CD14-positive monocyte (primary cell): ENCODE results near the gene SQSTM1. TPM values are rescaled to one million over a fixed set of nuclear protein-coding genes. Genes with fewer than 3 reads are reported as not detected.

Source experiments
- DNase-seq, 3 donors: peaks; one replicate each; pipeline ENCODE4 v3.0.0-alpha.2; 2011 to 2022
- H2AFZ ChIP-seq: 2 replicates; pipeline ENCODE4 v1.6.0; 2012; ENCODE audit warnings: mild to moderate bottlenecking, low read depth, low read length, inconsistent platforms; ENCODE audit not compliant: insufficient read depth, poor library complexity, severe bottlenecking
- H3K27ac ChIP-seq, 2 donors: 1 replicate in 1 of 2; 2 replicates in 1 of 2; pipeline ENCODE4 v1.5.1; 2012 to 2013; ENCODE audit warnings: low read length in 2 of 2, control low read depth in 1 of 2, inconsistent platforms in 1 of 2, low read depth in 1 of 2, mild to moderate bottlenecking in 1 of 2
- H3K27me3 ChIP-seq, 2 donors: one replicate each; pipeline versions ENCODE4 v1.6.0 to v1.6.1; 2011 to 2013; ENCODE audit warnings: low read length in 2 of 2; ENCODE audit not compliant: control insufficient read depth in 2 of 2, insufficient read depth in 2 of 2
- H3K36me3 ChIP-seq, 2 donors: replicated peaks in 1 of 2; 1 replicate in 1 of 2; 2 replicates in 1 of 2; pipeline versions ENCODE4 v1.5.1 to v1.6.1; 2012 to 2013; ENCODE audit warnings: low read length in 2 of 2, control low read depth in 1 of 2, inconsistent platforms in 1 of 2, mild to moderate bottlenecking in 1 of 2; ENCODE audit not compliant: insufficient read depth in 2 of 2, control insufficient read depth in 1 of 2
- H3K4me1 ChIP-seq, 2 donors: 1 replicate in 1 of 2; 2 replicates in 1 of 2; pipeline versions ENCODE4 v1.5.1 to v1.6.1; 2012 to 2013; ENCODE audit warnings: low read length in 2 of 2, control low read depth in 1 of 2, inconsistent platforms in 1 of 2, mild to moderate bottlenecking in 1 of 2, moderate library complexity in 1 of 2; ENCODE audit not compliant: insufficient read depth in 2 of 2, control insufficient read depth in 1 of 2
- H3K4me2 ChIP-seq: replicated peaks from 2 replicates; pipeline ENCODE3; 2012; ENCODE audit warnings: low read length, moderate library complexity, mild to moderate bottlenecking; ENCODE audit not compliant: poor library complexity, severe bottlenecking; ENCODE audit errors: extremely low read depth
- H3K4me3 ChIP-seq, 3 experiments: fragments of 200-600 bp in 1 of 3; sonication (generic) in 1 of 3; replicated peaks in 1 of 3; 1 replicate in 2 of 3; 2 replicates in 1 of 3; pipeline ENCODE4 v1.5.1; 2011 to 2013; ENCODE audit warnings: low read length in 3 of 3, mild to moderate bottlenecking in 3 of 3, control low read depth in 2 of 3, low read depth in 2 of 3, inconsistent platforms in 1 of 3, moderate library complexity in 1 of 3
- H3K79me2 ChIP-seq: 2 replicates; pipeline ENCODE4 v1.6.0; 2012; ENCODE audit warnings: mild to moderate bottlenecking, control low read depth, inconsistent platforms, low read length, moderate library complexity; ENCODE audit not compliant: insufficient read depth
- H3K9ac ChIP-seq: 2 replicates; pipeline ENCODE4 v1.6.0; 2017; ENCODE audit warnings: low read length, mild to moderate bottlenecking; ENCODE audit not compliant: insufficient read depth, poor library complexity, severe bottlenecking
- H3K9me3 ChIP-seq, 2 donors: replicated peaks in 1 of 2; 1 replicate in 1 of 2; 2 replicates in 1 of 2; pipeline versions ENCODE4 v1.5.1 to v1.6.1; 2012 to 2013; ENCODE audit warnings: low read length in 2 of 2, control low read depth in 1 of 2; ENCODE audit not compliant: control insufficient read depth in 1 of 2, insufficient read depth in 1 of 2
- H4K20me1 ChIP-seq: 2 replicates; pipeline ENCODE4 v1.6.0; 2012; ENCODE audit warnings: mild to moderate bottlenecking, low read length, control low read depth, moderate library complexity; ENCODE audit not compliant: insufficient read depth
- H3K27ac Mint-ChIP-seq, 7 donors: one replicate each; pipeline ENCODE4 v1.8.0; 2020; ENCODE audit warnings: mild to moderate bottlenecking in 7 of 7, mixed read lengths in 7 of 7, moderate library complexity in 6 of 7, inconsistent platforms in 2 of 7
- H3K27me3 Mint-ChIP-seq, 3 donors: one replicate each; pipeline ENCODE4 v1.8.0; 2021 to 2022; ENCODE audit warnings: low read depth in 3 of 3, mild to moderate bottlenecking in 3 of 3, mixed read lengths in 3 of 3, moderate library complexity in 3 of 3, inconsistent platforms in 1 of 3
- H3K36me3 Mint-ChIP-seq, 2 donors: one replicate each; pipeline ENCODE4 v1.8.0; 2020; ENCODE audit warnings: mixed read lengths in 2 of 2, inconsistent platforms in 1 of 2, mild to moderate bottlenecking in 1 of 2
- H3K4me1 Mint-ChIP-seq: one replicate; pipeline ENCODE4 v1.8.0; 2020; ENCODE audit warnings: mild to moderate bottlenecking, mixed read lengths
- H3K4me3 Mint-ChIP-seq, 2 donors: one replicate each; pipeline ENCODE4 v1.8.0; 2020; ENCODE audit warnings: mild to moderate bottlenecking in 2 of 2, mixed read lengths in 2 of 2, moderate library complexity in 1 of 2
- H3K9me3 Mint-ChIP-seq, 7 donors: one replicate each; pipeline ENCODE4 v1.8.0; 2020 to 2022; ENCODE audit warnings: mixed read lengths in 7 of 7, mild to moderate bottlenecking in 6 of 7, moderate library complexity in 6 of 7, inconsistent platforms in 2 of 7
- WGBS: methylation state at CpG from one replicate; pipeline ENCODE4 v1.1.5; 2013; ENCODE audit warnings: missing lambda C conversion rate; ENCODE audit not compliant: insufficient coverage; 5-methylcytosine and 5-hydroxymethylcytosine counted together
- intact Hi-C, 2 donors: fragments of 100-400 bp; cut with micrococcal nuclease; formaldehyde crosslinking; loops; one replicate each; pipeline versions ENCODE4 v1.15.0 to v1.15.1; 2023
- polyA plus RNA-seq, 3 donors: library from polyadenylated mRNA; depleted of rRNA in 1 of 3; unstranded in 2 of 3; stranded (reverse) in 1 of 3; fragments of 300-500 nt in 2 of 3; fragments of >200 nt in 1 of 3; fragmentation: Illumina TruSeq in 2 of 3; gene quantifications; 1 replicate in 2 of 3; 2 replicates in 1 of 3; pipeline ENCODE4 v1.2.3, GENCODE V29; 2012 to 2021
- TF ChIP-seq, protein P1 (sequence below): fragments of 200-600 bp; IDR thresholded peaks from one replicate; pipeline ENCODE4 v1.8.0; 2022; ENCODE audit warnings: antibody characterized with exemption, mild to moderate bottlenecking

Gene SQSTM1
- polyA plus RNA-seq, 3 donors: 182 to 312 (median 275) TPM

DNA sequence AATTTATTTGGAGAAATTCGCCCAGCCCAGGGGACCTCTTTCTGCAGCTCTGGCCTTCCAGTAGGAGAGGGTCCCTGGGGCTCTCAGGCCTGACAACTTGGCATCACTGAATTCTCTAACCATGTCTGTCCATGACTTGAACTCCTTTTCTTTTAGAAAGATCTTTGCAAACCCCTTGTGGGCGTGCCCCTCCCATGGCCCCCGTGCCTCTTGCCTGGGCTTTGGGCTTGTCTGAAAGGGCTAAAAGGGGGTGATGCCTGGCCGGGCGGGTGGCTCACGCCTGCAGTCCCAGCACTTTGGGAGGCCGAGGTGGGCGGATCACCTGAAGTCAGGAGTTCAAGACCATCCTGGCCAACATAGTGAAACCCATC lies 3.2 kb upstream of the SQSTM1 start:
- H3K27ac Mint-ChIP-seq: peak overlapping the region in 4 of 7 donors; percentile 68 to 96 (median 94)
- Histone ChIP-seq H3K4me1 (peaks cover 45 to 53% of the 10 kb centered on the region in 2 donors), H4K20me1 (peaks cover 17% of the 10 kb centered on the region), H3K79me2 (peaks cover 22% of the 10 kb centered on the region), H3K4me3 (peak overlapping the region in 2 of 3 experiments; percentile 13 to 63), H3K27ac (no peak overlapping the region), H2AFZ (peak overlapping the region; percentile 72), H3K27me3 (no peaks in the 10 kb centered on the region), H3K9me3 (no peaks in the 10 kb centered on the region), H3K4me2 (peak overlapping the region; percentile 72), H3K9ac (peak overlapping the region; percentile 100), H3K36me3 (peaks cover 1 to 8% of the 10 kb centered on the region in 2 donors)
- H3K4me3 Mint-ChIP-seq: peak overlapping the region; percentile 59 to 75
- H3K36me3 Mint-ChIP-seq: peaks cover 24 to 30% of the 10 kb centered on the region in 2 donors
- TF ChIP-seq, protein P1, sequence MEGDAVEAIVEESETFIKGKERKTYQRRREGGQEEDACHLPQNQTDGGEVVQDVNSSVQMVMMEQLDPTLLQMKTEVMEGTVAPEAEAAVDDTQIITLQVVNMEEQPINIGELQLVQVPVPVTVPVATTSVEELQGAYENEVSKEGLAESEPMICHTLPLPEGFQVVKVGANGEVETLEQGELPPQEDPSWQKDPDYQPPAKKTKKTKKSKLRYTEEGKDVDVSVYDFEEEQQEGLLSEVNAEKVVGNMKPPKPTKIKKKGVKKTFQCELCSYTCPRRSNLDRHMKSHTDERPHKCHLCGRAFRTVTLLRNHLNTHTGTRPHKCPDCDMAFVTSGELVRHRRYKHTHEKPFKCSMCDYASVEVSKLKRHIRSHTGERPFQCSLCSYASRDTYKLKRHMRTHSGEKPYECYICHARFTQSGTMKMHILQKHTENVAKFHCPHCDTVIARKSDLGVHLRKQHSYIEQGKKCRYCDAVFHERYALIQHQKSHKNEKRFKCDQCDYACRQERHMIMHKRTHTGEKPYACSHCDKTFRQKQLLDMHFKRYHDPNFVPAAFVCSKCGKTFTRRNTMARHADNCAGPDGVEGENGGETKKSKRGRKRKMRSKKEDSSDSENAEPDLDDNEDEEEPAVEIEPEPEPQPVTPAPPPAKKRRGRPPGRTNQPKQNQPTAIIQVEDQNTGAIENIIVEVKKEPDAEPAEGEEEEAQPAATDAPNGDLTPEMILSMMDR: no peak
- no peak for DNase-seq
- peaks cover 0 to 3% (median 0%) of the 10 kb centered on the region in 7 donors for H3K9me3 Mint-ChIP-seq
- intact Hi-C loops: no loop called here
- peaks cover 9 to 18% (median 16%) of the 10 kb centered on the region in 3 donors for H3K27me3 Mint-ChIP-seq
- WGBS: 92% methylated on average over 3 of the region's 8 CpGs
- peaks cover 40% of the 10 kb centered on the region for H3K4me1 Mint-ChIP-seq

GRCh38 chr5:179817890-179818745 lies 2.6 kb upstream of the SQSTM1 start:
- peak overlapping the region; percentile 71 to 82 for H3K4me3 Mint-ChIP-seq
- peak overlapping the region in 2 of 3 experiments; percentile 35 to 99 for H3K4me3 ChIP-seq
- H3K27ac ChIP-seq: peak overlapping the region; percentile 77 to 98
- H3K4me2 ChIP-seq: peak overlapping the region; percentile 96
- peak overlapping the region; percentile 59 for H2AFZ ChIP-seq
- peaks cover 0 to 3% (median 0%) of the 10 kb centered on the region in 7 donors for H3K9me3 Mint-ChIP-seq
- H3K4me1 ChIP-seq: peaks cover 51 to 59% of the 10 kb centered on the region in 2 donors
- TF ChIP-seq, protein P1: no peak
- peaks cover 29% of the 10 kb centered on the region for H3K79me2 ChIP-seq
- DNase-seq: peak in 1 of 3 donors; percentile 41
- peaks cover 46% of the 10 kb centered on the region for H3K4me1 Mint-ChIP-seq
- H3K36me3 Mint-ChIP-seq: peaks cover 25 to 30% of the 10 kb centered on the region in 2 donors
- no peaks in the 10 kb centered on the region for H3K27me3 ChIP-seq
- H4K20me1 ChIP-seq: peaks cover 24% of the 10 kb centered on the region
- no peaks in the 10 kb centered on the region for H3K9me3 ChIP-seq
- H3K36me3 ChIP-seq: peaks cover 8 to 10% of the 10 kb centered on the region in 2 donors
- H3K9ac ChIP-seq: peak overlapping the region; percentile 100
- 72% methylated on average over 5 of the region's 14 CpGs for WGBS
- H3K27ac Mint-ChIP-seq: peak overlapping the region; percentile 89 to 96 (median 95)
- peaks cover 9 to 18% (median 16%) of the 10 kb centered on the region in 3 donors for H3K27me3 Mint-ChIP-seq
- intact Hi-C loops: no loop called here
